ENCODE results near the gene MADD. TPM values are rescaled to one million over a fixed set of nuclear protein-coding genes. Genes with fewer than 3 reads are reported as not detected.

The MADD gene
- total RNA-seq, 3 donors from 2014 or later (not counting 1 experiment from before 2014, with no cell fraction given) = 333 to 383 (median 335) TPM

GRCh38 chr11:47342854-47343253, 72.9 kb downstream of the MADD start:
- H3K27me3 Mint-ChIP-seq (ENCODE audit: low read depth in 2 of 2) = no peaks in the 10 kb centered on the region
- Histone ChIP-seq H3K27me3 (ENCODE audit: control insufficient read depth, insufficient read depth, low read length) (no peaks in the 10 kb centered on the region), H3K4me1 (ENCODE audit: control insufficient read depth, insufficient read depth, low read length) (no peaks in the 10 kb centered on the region), H3K9me3 (ENCODE audit: control insufficient read depth, insufficient read depth, low read length) (no peaks in the 10 kb centered on the region), H3K4me3 (ENCODE audit: low read length) (no peak overlapping the region), H3K36me3 (ENCODE audit: control insufficient read depth, insufficient read depth, low read length) (no peaks in the 10 kb centered on the region), H3K27ac (ENCODE audit: low read length) (no peak overlapping the region)
- ATAC-seq (no peak), DNase-seq (no peak)
- intact Hi-C loops (cut with micrococcal nuclease) = no loop called here
- no peak for TF ChIP-seq CTCF (IDR thresholded peaks at IDR 0.05)
- H3K27ac Mint-ChIP-seq = no peak overlapping the region
- H3K36me3 Mint-ChIP-seq = no peaks in the 10 kb centered on the region
- WGBS (ENCODE audit: insufficient coverage) = 96% methylated on average over 15 of the region's 15 CpGs
- H3K9me3 Mint-ChIP-seq = no peaks in the 10 kb centered on the region
- no peak overlapping the region for H3K4me3 Mint-ChIP-seq
- H3K4me1 Mint-ChIP-seq = no peaks in the 10 kb centered on the region

- ATAC-seq = no peak
- no peak overlapping the region for H3K27ac Mint-ChIP-seq
- H3K9me3 Mint-ChIP-seq = no peaks in the 10 kb centered on the region
- H3K4me3 ChIP-seq (ENCODE audit: low read length) = no peak overlapping the region
- no peak for TF ChIP-seq CTCF (IDR thresholded peaks at IDR 0.05)
- H3K4me3 Mint-ChIP-seq = no peak overlapping the region
- no peaks in the 10 kb centered on the region for H3K27me3 Mint-ChIP-seq (ENCODE audit: low read depth in 2 of 2)
- no peaks in the 10 kb centered on the region for H3K9me3 ChIP-seq (ENCODE audit: control insufficient read depth, insufficient read depth, low read length)
- WGBS (ENCODE audit: insufficient coverage) = 95% methylated on average over 16 of the region's 18 CpGs
- intact Hi-C loops (cut with micrococcal nuclease) = no loop called here
- no peaks in the 10 kb centered on the region for H3K4me1 ChIP-seq (ENCODE audit: control insufficient read depth, insufficient read depth, low read length)
- H3K36me3 ChIP-seq (ENCODE audit: control insufficient read depth, insufficient read depth, low read length) = no peaks in the 10 kb centered on the region
- no peak overlapping the region for H3K27ac ChIP-seq (ENCODE audit: low read length)
- H3K36me3 Mint-ChIP-seq = no peaks in the 10 kb centered on the region
- H3K4me1 Mint-ChIP-seq = no peaks in the 10 kb centered on the region
- DNase-seq = no peak
- H3K27me3 ChIP-seq (ENCODE audit: control insufficient read depth, insufficient read depth, low read length) = no peaks in the 10 kb centered on the region
These were observed 76.1 kb downstream of the MADD start for GRCh38 chr11:47345890-47346563.

DNA sequence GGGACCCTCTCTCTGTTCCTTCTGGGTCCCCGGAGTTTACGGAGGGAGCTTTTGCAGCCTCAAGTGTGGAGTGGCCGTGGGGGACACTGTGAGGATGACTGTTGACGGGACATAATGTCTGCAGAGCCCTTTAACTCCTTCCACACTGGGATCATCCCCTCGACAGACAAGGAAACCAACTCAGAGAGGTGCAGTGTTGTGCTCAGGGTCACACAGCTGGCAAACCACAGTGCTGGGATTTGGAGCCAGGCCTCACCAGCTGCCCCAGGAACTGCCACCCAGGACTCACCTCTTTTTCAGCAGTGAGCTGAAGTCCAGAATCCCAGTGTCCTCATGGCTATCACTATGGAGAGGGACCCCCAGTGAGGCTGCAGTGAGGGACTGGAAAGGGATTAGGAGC, 77.2 kb downstream of the MADD start:
- H3K27ac ChIP-seq (ENCODE audit: low read length) = no peak overlapping the region

More for the DNA sequence above, 77.2 kb downstream of the MADD start:
- intact Hi-C loops (cut with micrococcal nuclease) = no loop called here
- no peak for TF ChIP-seq CTCF (IDR thresholded peaks at IDR 0.05)
- Histone ChIP-seq H3K9me3 (ENCODE audit: control insufficient read depth, insufficient read depth, low read length) (no peaks in the 10 kb centered on the region), H3K4me3 (ENCODE audit: low read length) (no peak overlapping the region), H3K36me3 (ENCODE audit: control insufficient read depth, insufficient read depth, low read length) (no peaks in the 10 kb centered on the region), H3K27me3 (ENCODE audit: control insufficient read depth, insufficient read depth, low read length) (no peaks in the 10 kb centered on the region), H3K4me1 (ENCODE audit: control insufficient read depth, insufficient read depth, low read length) (no peaks in the 10 kb centered on the region)
- H3K27ac Mint-ChIP-seq = no peak overlapping the region
- H3K9me3 Mint-ChIP-seq = no peaks in the 10 kb centered on the region
- H3K27me3 Mint-ChIP-seq (ENCODE audit: low read depth in 2 of 2) = no peaks in the 10 kb centered on the region
- DNase-seq (no peak), ATAC-seq (no peak)
- no peaks in the 10 kb centered on the region for H3K36me3 Mint-ChIP-seq
- H3K4me3 Mint-ChIP-seq = no peak overlapping the region
- no peaks in the 10 kb centered on the region for H3K4me1 Mint-ChIP-seq
- WGBS (ENCODE audit: insufficient coverage) = 87% methylated on average over 5 of the region's 5 CpGs
